HepG2 (cell line): ENCODE data around the gene RAE1. TPM values are rescaled to one million over a fixed set of nuclear protein-coding genes. Genes with fewer than 3 reads are reported as not detected.
A peak's percentile ranks its signal among the peaks of the same experiment; 100 is the strongest.

Experiments used
- ATAC-seq: fragments of 200-7000 bp; cut with Tn5 transposase; 3 replicates; pipeline ENCODE4 v1.9.1; 2020; ENCODE audit warnings: mild to moderate bottlenecking, moderate library complexity
- BruUV-seq: library from RNA; stranded (reverse); fragments of 400-500 nt; replicated peaks from 2 replicates; lab custom pipeline; 2021; lab: Mats Ljungman, UMichigan
- CTCF ChIA-PET: fragments of 300-600 bp; formaldehyde crosslinking; extraction: SDS; loops from one replicate; lab custom pipeline; 2021; ENCODE audit warnings: low total read pairs, inconsistent platforms, low intra/inter-chr PET ratio; lab: Yijun Ruan, JAX
- POLR2A ChIA-PET: fragments of 350-600 bp; sonication (Branson Sonifier 250); formaldehyde crosslinking; loops from one replicate; lab custom pipeline; 2020; ENCODE audit warnings: antibody characterized with exemption, inconsistent platforms; lab: Yijun Ruan, JAX
- DNase-seq: peaks from one replicate; pipeline ENCODE4 v3.0.0-alpha.2; 2015; ENCODE audit warnings: low spot score
- FAIRE-seq: peaks from 3 replicates; lab custom pipeline; 2011; peaks lifted over from hg19 to GRCh38; lab: Jason Lieb, UNC
- H2AFZ ChIP-seq: one replicate; pipeline ENCODE4 v1.6.1; 2011; ENCODE audit warnings: low read length, inconsistent platforms
- H3K27ac ChIP-seq: fragments of 300-600 bp; 3 replicates; pipeline ENCODE4 v1.8.0; 2011; ENCODE audit warnings: mixed run types, mild to moderate bottlenecking, mixed read lengths, low read length, inconsistent platforms; ENCODE audit not compliant: insufficient read depth; ENCODE audit errors: extremely low read length
- H3K27me3 ChIP-seq, 2 experiments: fragments of 200-600 bp in 1 of 2; 2 replicates in 1 of 2; 3 replicates in 1 of 2; pipeline versions ENCODE4 v1.6.0 to v1.8.0; 2011; ENCODE audit warnings: low read length in 2 of 2, mild to moderate bottlenecking in 2 of 2, moderate library complexity in 2 of 2, inconsistent platforms in 1 of 2; ENCODE audit not compliant: insufficient read depth in 2 of 2, control insufficient read depth in 1 of 2
- H3K36me3 ChIP-seq, 2 experiments: fragments of 200-600 bp in 1 of 2; replicated peaks in 1 of 2; 2 replicates in 1 of 2; 3 replicates in 1 of 2; pipeline versions ENCODE4 v1.5.1 to v1.8.0; 2011; ENCODE audit warnings: low read length in 2 of 2, inconsistent platforms in 1 of 2; ENCODE audit not compliant: insufficient read depth in 2 of 2, control insufficient read depth in 1 of 2
- H3K4me1 ChIP-seq: 2 replicates; pipeline ENCODE4 v1.5.1; 2012; ENCODE audit warnings: low read length, inconsistent platforms; ENCODE audit not compliant: insufficient read depth
- H3K4me2 ChIP-seq: 2 replicates; pipeline ENCODE4 v1.6.0; 2011; ENCODE audit warnings: low read depth, low read length, inconsistent platforms
- H3K4me3 ChIP-seq, 3 experiments: fragments of 200-600 bp in 1 of 3; sonication (generic), shearing (Covaris generic) in 1 of 3; replicated peaks in 1 of 3; 2 replicates each; pipeline ENCODE4 v1.5.1; 2011 to 2016; ENCODE audit warnings: low read length in 3 of 3, inconsistent platforms in 2 of 3, low read depth in 2 of 3, mild to moderate bottlenecking in 2 of 3, control low read depth in 1 of 3, mixed read lengths in 1 of 3; ENCODE audit not compliant: insufficient read depth in 1 of 3
- H3K79me2 ChIP-seq: one replicate; pipeline ENCODE4 v1.6.1; 2011; ENCODE audit warnings: low read length, inconsistent platforms; ENCODE audit not compliant: insufficient read depth
- H3K9ac ChIP-seq: 2 replicates; pipeline ENCODE4 v1.6.0; 2011; ENCODE audit warnings: mild to moderate bottlenecking, low read depth, low read length, inconsistent platforms; ENCODE audit not compliant: insufficient read depth
- H3K9me3 ChIP-seq: 2 replicates; pipeline ENCODE4 v1.5.1; 2012; ENCODE audit warnings: mild to moderate bottlenecking, low read length
- H4K20me1 ChIP-seq: 2 replicates; pipeline ENCODE4 v1.6.0; 2011; ENCODE audit warnings: inconsistent platforms, mild to moderate bottlenecking, low read length, moderate library complexity; ENCODE audit not compliant: insufficient read depth
- AGO2 ChIP-seq: fragments of 200-400 bp; formaldehyde crosslinking; optimal IDR thresholded peaks from 2 replicates; pipeline ENCODE3; 2017; ENCODE audit warnings: mild to moderate bottlenecking, low read depth, low read length, moderate library complexity
- ARID3A ChIP-seq: IDR thresholded peaks from 2 replicates; pipeline ENCODE4 v1.6.1; 2012; ENCODE audit warnings: low read depth, low read length, improper control_type of control experiment
- BORCS8-MEF2B ChIP-seq: sonication (generic); formaldehyde crosslinking; IDR thresholded peaks from 2 replicates; pipeline ENCODE4 v1.8.0; 2022; ENCODE audit warnings: mild to moderate bottlenecking, missing genetic modification reagents
- CTCF ChIP-seq: sonication (generic); formaldehyde crosslinking; IDR thresholded peaks from 2 replicates; pipeline ENCODE4 v1.5.0; 2020; ENCODE audit warnings: mild to moderate bottlenecking, missing genetic modification reagents, moderate library complexity
- MED13 ChIP-seq: sonication (generic); formaldehyde crosslinking; IDR thresholded peaks from 2 replicates; pipeline ENCODE4 v1.5.0; 2020; ENCODE audit warnings: missing genetic modification reagents
- PCBP1 ChIP-seq: fragments of 200-400 bp; formaldehyde crosslinking; IDR thresholded peaks from 2 replicates; pipeline ENCODE4 v1.6.1; 2017; ENCODE audit warnings: mild to moderate bottlenecking, low read depth, low read length, borderline replicate concordance
- THAP7 ChIP-seq: sonication (generic); formaldehyde crosslinking; IDR thresholded peaks from 2 replicates; pipeline ENCODE4 v1.8.1; 2023; ENCODE audit warnings: mild to moderate bottlenecking, missing genetic modification reagents
- ZNF205 ChIP-seq: IDR thresholded peaks from 2 replicates; pipeline ENCODE4 v1.6.1; 2018; ENCODE audit warnings: missing biosample characterization, missing genetic modification reagents
- ZNF552 ChIP-seq: sonication (generic); formaldehyde crosslinking; IDR thresholded peaks from 2 replicates; pipeline ENCODE4 v1.9.0; 2022; ENCODE audit warnings: missing genetic modification reagents, mild to moderate bottlenecking, borderline replicate concordance
- WGBS: methylation state at CpG from one replicate; pipeline ENCODE4 v1.1.6; 2017; ENCODE audit warnings: low lambda C conversion rate; 5-methylcytosine and 5-hydroxymethylcytosine counted together
- in situ Hi-C: cut with HindIII; loops from 2 replicates; pipeline ENCODE4 v1.10.0; 2017; ENCODE audit warnings: low pct_unique_long_range_greater_than_20kb; ENCODE audit not compliant: extremely low pct_ligation_motif_present
- intact Hi-C: fragments of 100-400 bp; cut with micrococcal nuclease; formaldehyde crosslinking; loops from one replicate; pipeline ENCODE4 v1.10.0; 2022; ENCODE audit not compliant: unreplicated experiment
- polyA plus RNA-seq, 8 experiments: library from polyadenylated mRNA; depleted of rRNA in 3 of 8; stranded (reverse) in 7 of 8; unstranded in 1 of 8; fragments of >200 nt; fragmentation: Illumina TruSeq in 4 of 8; extraction: Trizol in 4 of 8; gene quantifications; 2 replicates each; pipeline versions ENCODE4 v1.2.1 to v1.2.3, GENCODE V29; 2011 to 2016; ENCODE audit warnings: low read depth in 4 of 8, missing spikeins in 1 of 8, mixed read lengths in 1 of 8; ENCODE audit not compliant: insufficient read depth in 1 of 8
- total RNA-seq, 5 experiments: library from RNA; depleted of rRNA; stranded (reverse); fragments of >200 nt; fragmentation: Illumina TruSeq; extraction: Trizol; gene quantifications; 2 replicates each; pipeline ENCODE4 v1.2.3, GENCODE V29; 2016; ENCODE audit warnings: low read depth in 1 of 5

The RAE1 gene
- total and polyA plus RNA-seq, 2 of the 13 experiments (the other 11 are each of a cell fraction or from before 2014, with no cell fraction given): 36.1 to 72.9 TPM

DNA sequence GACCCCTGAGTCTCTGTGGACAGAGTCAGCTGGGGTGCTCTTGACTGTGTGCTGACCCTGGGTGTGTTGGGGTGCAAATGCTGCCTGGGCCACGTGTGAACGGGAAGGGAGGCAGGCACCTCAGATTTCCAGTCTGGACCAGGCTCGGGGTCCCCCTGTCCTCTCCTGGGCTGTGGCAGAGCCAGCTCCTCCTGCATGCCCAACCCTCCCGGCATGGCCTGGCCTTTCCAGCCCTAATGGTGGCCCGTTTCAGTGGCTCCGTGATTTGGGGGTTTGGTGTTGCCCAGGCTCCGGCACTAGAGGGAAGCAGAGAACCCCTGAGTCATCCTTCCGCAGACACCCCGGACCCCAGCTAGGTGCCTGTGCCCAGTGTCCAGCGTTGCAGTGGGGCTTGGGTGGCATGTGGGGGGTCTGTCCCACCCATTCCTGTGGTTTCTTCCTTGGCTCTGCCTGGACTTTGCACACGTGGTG, 49.2 kb downstream of the RAE1 start:
- ChIA-PET CTCF (no interaction called here), POLR2A (no interaction called here)
- no peak overlapping the region for H3K4me3 ChIP-seq
- H3K27me3 ChIP-seq: no peaks in the 10 kb centered on the region
- in situ Hi-C loops (no loop called here), intact Hi-C loops (no loop called here)
- no TSS peak for BruUV-seq
- H3K79me2 ChIP-seq: no peaks in the 10 kb centered on the region
- peaks cover 36 to 73% of the 10 kb centered on the region in 2 experiments for H3K36me3 ChIP-seq
- no peak overlapping the region for H2AFZ ChIP-seq
- no peaks in the 10 kb centered on the region for H3K4me1 ChIP-seq
- FAIRE-seq (no peak), ATAC-seq (no peak), DNase-seq (no peak)
- TF ChIP-seq BORCS8-MEF2B (CRISPR knock-in tag) (no peak), THAP7 (0 out of 2 replicates have a peak, but pooled peaks have one; percentile 22), CTCF (CRISPR knock-in tag) (0 out of 2 replicates have a peak, but pooled peaks have one; percentile 14), MED13 (CRISPR knock-in tag) (no peak), ZNF552 (CRISPR knock-in tag) (peak; percentile 62; the same call in 1 of the 2 replicates), ARID3A (no peak), ZNF205 (CRISPR knock-in tag) (no peak), PCBP1 (no peak), AGO2 (peak; percentile 15)
- H3K4me2 ChIP-seq: no peak overlapping the region
- H4K20me1 ChIP-seq: no peaks in the 10 kb centered on the region; the same call in 1 of the 2 replicates
- H3K27ac ChIP-seq: no peak overlapping the region
- H3K9ac ChIP-seq: no peak overlapping the region
- no peaks in the 10 kb centered on the region for H3K9me3 ChIP-seq
- 95% methylated on average over 7 of the region's 11 CpGs for WGBS
